Brain microvascular endothelial cell (primary cell): Measurements from ENCODE around the gene DIAPH3.

Experiments
- DNase-seq: peaks from one replicate; pipeline ENCODE4 v3.0.0-alpha.2; 2020
- H3K27ac ChIP-seq: fragments of 250-450 bp; sonication (Bioruptor Pico); 2 replicates; pipeline ENCODE4 v1.5.1; 2020; ENCODE audit warnings: mild to moderate bottlenecking, moderate library complexity
- H3K27me3 ChIP-seq: fragments of 250-450 bp; sonication (Bioruptor Pico); replicated peaks from 2 replicates; pipeline ENCODE4 v1.5.1; 2020; ENCODE audit warnings: mild to moderate bottlenecking
- H3K36me3 ChIP-seq: fragments of 250-450 bp; sonication (Bioruptor Pico); replicated peaks from 2 replicates; pipeline ENCODE4 v1.5.1; 2020; ENCODE audit warnings: mild to moderate bottlenecking
- H3K4me3 ChIP-seq: 2 replicates; pipeline ENCODE4 v1.5.1; 2011; ENCODE audit warnings: low read depth, mild to moderate bottlenecking, control low read depth, low read length, moderate library complexity
- in situ Hi-C: cut with HindIII; loops from 2 replicates; pipeline ENCODE4 v1.10.0; 2017; ENCODE audit warnings: low sequenced_read_pairs, low pct_ligation_motif_present
- TF ChIP-seq, protein P1 (sequence below): IDR thresholded peaks from 2 replicates; pipeline ENCODE4 v1.5.1; 2011; ENCODE audit warnings: low read depth, mild to moderate bottlenecking, moderate library complexity, low read length, control low read depth, inconsistent platforms; ENCODE audit errors: missing control alignments

The DIAPH3 gene

DNA sequence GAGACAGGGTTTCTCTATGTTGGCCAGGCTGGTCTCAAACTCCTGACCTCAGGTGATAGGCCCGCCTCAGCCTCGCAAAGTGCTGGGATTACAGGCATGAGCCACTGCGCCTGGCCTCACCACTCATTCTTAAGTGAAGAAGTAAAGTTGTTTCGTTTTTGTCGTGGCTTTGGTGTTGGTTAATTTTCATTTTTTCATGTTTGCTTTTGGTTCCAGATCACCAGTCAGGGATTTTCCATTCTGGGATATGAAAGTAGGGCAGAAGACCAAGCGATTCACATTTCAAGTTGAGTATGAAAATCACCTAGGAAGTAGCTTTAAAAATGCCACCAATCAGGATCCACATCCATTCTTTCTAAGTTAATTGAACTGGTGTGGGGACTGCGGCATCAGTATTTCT, 289.9 kb downstream of the DIAPH3 start:
- in situ Hi-C loops, result no loop called here
- Histone ChIP-seq H3K27ac (no peak overlapping the region), H3K27me3 (no peaks in the 10 kb centered on the region), H3K36me3 (no peaks in the 10 kb centered on the region), H3K4me3 (no peak overlapping the region)
- DNase-seq, result no peak
- TF ChIP-seq, protein P1, sequence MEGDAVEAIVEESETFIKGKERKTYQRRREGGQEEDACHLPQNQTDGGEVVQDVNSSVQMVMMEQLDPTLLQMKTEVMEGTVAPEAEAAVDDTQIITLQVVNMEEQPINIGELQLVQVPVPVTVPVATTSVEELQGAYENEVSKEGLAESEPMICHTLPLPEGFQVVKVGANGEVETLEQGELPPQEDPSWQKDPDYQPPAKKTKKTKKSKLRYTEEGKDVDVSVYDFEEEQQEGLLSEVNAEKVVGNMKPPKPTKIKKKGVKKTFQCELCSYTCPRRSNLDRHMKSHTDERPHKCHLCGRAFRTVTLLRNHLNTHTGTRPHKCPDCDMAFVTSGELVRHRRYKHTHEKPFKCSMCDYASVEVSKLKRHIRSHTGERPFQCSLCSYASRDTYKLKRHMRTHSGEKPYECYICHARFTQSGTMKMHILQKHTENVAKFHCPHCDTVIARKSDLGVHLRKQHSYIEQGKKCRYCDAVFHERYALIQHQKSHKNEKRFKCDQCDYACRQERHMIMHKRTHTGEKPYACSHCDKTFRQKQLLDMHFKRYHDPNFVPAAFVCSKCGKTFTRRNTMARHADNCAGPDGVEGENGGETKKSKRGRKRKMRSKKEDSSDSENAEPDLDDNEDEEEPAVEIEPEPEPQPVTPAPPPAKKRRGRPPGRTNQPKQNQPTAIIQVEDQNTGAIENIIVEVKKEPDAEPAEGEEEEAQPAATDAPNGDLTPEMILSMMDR, result no peak

DNA sequence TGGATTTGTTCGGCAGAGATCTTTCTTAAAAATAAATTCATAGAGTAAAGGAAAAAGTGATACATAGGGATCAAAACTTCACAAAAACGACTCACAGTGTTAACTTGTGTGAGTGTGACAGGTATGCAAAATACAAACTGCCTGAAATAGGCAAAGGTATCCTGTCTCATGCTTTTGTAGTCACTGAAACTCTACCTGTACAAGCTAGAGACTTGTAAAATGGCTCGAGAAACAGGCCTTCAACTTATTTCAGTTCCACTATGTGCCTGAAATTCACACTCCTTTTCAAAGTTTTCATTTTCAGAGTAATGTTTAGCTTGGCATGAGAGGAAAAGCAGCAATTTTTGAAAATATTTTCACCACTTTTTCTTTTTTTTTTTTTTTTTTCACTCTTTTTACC, 290.4 kb downstream of the DIAPH3 start:
- in situ Hi-C loops, result no loop called here
- no peak overlapping the region for H3K4me3 ChIP-seq

DNA sequence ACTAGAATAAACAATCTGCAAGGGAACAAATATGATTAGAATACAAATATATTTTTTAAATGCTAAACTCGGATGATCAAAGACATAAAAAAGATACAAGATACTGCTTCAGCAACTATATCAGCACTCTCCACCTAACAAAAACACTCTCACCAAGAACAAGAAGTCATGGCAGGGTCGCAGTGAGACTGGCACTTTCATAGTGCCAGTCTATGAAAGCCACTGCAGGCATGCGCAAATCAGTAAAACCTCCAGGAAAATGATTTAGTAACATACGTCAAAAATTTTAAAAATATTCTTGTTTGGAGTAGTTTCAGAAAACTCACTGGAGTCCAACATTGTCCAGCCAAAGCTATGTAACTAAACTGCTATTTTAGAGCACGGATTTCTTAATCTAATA, 295.9 kb downstream of the DIAPH3 start:
- Histone ChIP-seq H3K4me3 (no peak overlapping the region), H3K27me3 (no peaks in the 10 kb centered on the region), H3K36me3 (no peaks in the 10 kb centered on the region), H3K27ac (no peak overlapping the region)
- TF ChIP-seq, protein P1, result no peak
- no peak for DNase-seq
- in situ Hi-C loops, result no loop called here

More for the DNA sequence above, 290.4 kb downstream of the DIAPH3 start:
- Histone ChIP-seq H3K27me3 (no peaks in the 10 kb centered on the region), H3K36me3 (no peaks in the 10 kb centered on the region), H3K27ac (no peak overlapping the region)
- no peak for DNase-seq
- TF ChIP-seq, protein P1, result no peak

DNA sequence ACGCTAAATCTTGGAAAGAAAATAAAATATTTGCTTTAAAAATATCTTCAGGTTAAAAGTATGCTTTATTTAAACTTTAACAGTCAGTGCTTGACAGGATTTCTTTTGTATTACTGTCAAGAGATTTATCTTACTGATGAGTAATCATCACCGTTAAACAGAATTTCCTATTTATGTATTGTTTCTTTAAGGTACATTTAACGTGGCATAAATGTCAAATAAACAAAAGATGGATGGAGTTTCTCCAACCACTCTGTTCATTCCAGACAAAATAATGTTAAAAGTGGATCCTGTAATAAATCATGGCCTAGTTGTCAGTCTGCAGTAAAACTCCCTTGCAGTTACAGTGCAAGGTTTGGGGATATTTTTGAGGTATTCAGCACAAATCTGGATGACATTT, 298.3 kb downstream of the DIAPH3 start:
- TF ChIP-seq, protein P1, result no peak
- in situ Hi-C loops, result no loop called here
- no peaks in the 10 kb centered on the region for H3K36me3 ChIP-seq
- H3K27ac ChIP-seq, result no peak overlapping the region
- no peak for DNase-seq
- H3K4me3 ChIP-seq, result no peak overlapping the region
- H3K27me3 ChIP-seq, result no peaks in the 10 kb centered on the region

DNA sequence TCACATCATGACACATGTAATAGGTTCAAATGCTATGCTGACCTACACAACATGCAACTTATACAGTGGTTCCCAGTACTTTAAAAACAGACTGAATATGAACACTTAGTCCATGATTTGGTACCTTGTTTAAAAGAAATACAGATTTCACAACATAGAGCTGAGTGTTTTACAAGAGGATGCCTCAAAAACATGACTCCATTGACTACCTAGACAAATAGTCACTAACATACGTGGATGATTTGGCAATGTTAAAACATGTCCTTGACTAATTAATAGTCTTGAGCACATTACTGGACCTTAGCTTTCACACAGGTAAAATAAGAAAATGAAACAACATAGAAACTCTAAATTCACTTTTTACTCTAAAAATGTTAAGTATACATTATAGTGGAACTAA, 300.1 kb downstream of the DIAPH3 start:
- Histone ChIP-seq H3K27ac (no peak overlapping the region), H3K4me3 (no peak overlapping the region), H3K36me3 (no peaks in the 10 kb centered on the region), H3K27me3 (no peaks in the 10 kb centered on the region)
- no peak for DNase-seq
- TF ChIP-seq, protein P1, result no peak
- in situ Hi-C loops, result no loop called here

DNA sequence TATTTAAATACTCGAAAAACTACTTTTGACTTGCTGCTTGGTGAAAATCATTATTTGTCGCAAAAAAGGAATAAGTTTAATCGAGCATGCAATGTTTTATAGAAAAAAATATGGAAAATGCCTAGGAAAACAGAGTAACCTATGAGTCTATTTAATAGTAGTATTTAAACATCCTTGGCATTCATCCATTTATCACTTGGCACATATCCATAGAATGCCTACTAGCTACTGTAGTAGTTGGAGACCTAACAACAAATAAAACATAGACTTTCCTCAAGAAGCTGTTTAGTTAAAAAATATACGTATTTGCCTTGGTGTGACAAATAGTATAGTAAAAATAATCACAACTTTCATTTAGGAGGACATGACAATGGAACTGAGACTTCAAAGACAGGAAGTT, 302.1 kb downstream of the DIAPH3 start:
- DNase-seq, result no peak
- TF ChIP-seq, protein P1, result no peak
- Histone ChIP-seq H3K4me3 (no peak overlapping the region), H3K27ac (no peak overlapping the region), H3K27me3 (no peaks in the 10 kb centered on the region), H3K36me3 (no peaks in the 10 kb centered on the region)
- in situ Hi-C loops, result no loop called here
